Activated CD8-positive, alpha-beta memory T cell treated with anti-CD3 and anti-CD28 coated beads for 1 hour (primary cell): ENCODE data around the gene MED25.

Source experiments
- DNase-seq, 2 donors: peaks; one replicate each; pipeline ENCODE4 v3.0.0-alpha.2; 2020; ENCODE audit warnings: low read depth in 1 of 2; ENCODE audit errors: extremely low read depth in 1 of 2

Gene MED25

GRCh38 chr19:49883094-49883493, 65.0 kb downstream of the MED25 start:
- no peak for DNase-seq

GRCh38 chr19:49884109-49884508, 66.0 kb downstream of the MED25 start:
- no peak for DNase-seq

GRCh38 chr19:49884760-49885159, 66.7 kb downstream of the MED25 start:
- DNase-seq = no peak
